Measurements from ENCODE around the gene CCDC74A.
A peak's percentile ranks its signal among the peaks of the same experiment; 100 is the strongest.
"Not testable (repeated sequence)": the region's sequence is repeated elsewhere in the genome, so short reads cannot be mapped to it uniquely, and the experiment has no call there.

CCDC74A gene

GRCh38 chr2:131527131-131528001 lies at the start of gene CCDC74A:
TSS of gene CCDC74A (plus strand) at chr2:131527888. CDS start at chr2:131527971, 83 bp downstream.
- DNase-seq (ENCODE audit: low spot score); H3K9me3 ChIP-seq (ENCODE audit: severe bottlenecking); H3K36me3 ChIP-seq (ENCODE audit: low read depth); H3K27me3 ChIP-seq (ENCODE audit: insufficient read depth, poor library complexity, severe bottlenecking); H3K27ac ChIP-seq (ENCODE audit: poor library complexity, severe bottlenecking); H3K4me1 ChIP-seq (ENCODE audit: insufficient read depth, poor library complexity, severe bottlenecking): not testable (repeated sequence)
- ATAC-seq (ENCODE audit: low read depth), result peak; percentile 78
- peak within 1 kb of the TSS; percentile 26 for H3K4me3 ChIP-seq (ENCODE audit: severe bottlenecking)

GRCh38 chr2:131478074-131478849 lies 49.4 kb upstream of the CCDC74A start:
- not testable (repeated sequence) for H3K36me3 ChIP-seq (ENCODE audit: low read depth); H3K9me3 ChIP-seq (ENCODE audit: severe bottlenecking); H3K27me3 ChIP-seq (ENCODE audit: insufficient read depth, poor library complexity, severe bottlenecking); DNase-seq (ENCODE audit: low spot score); H3K27ac ChIP-seq (ENCODE audit: poor library complexity, severe bottlenecking); H3K4me1 ChIP-seq (ENCODE audit: insufficient read depth, poor library complexity, severe bottlenecking); H3K4me3 ChIP-seq (ENCODE audit: severe bottlenecking); ATAC-seq (ENCODE audit: low read depth)

GRCh38 chr2:131478850-131479461 lies 48.7 kb upstream of the CCDC74A start:
- not testable (repeated sequence) for H3K9me3 ChIP-seq (ENCODE audit: severe bottlenecking); H3K4me1 ChIP-seq (ENCODE audit: insufficient read depth, poor library complexity, severe bottlenecking); ATAC-seq (ENCODE audit: low read depth); H3K4me3 ChIP-seq (ENCODE audit: severe bottlenecking); DNase-seq (ENCODE audit: low spot score); H3K36me3 ChIP-seq (ENCODE audit: low read depth); H3K27ac ChIP-seq (ENCODE audit: poor library complexity, severe bottlenecking); H3K27me3 ChIP-seq (ENCODE audit: insufficient read depth, poor library complexity, severe bottlenecking)

GRCh38 chr2:131480351-131480750 lies 47.3 kb upstream of the CCDC74A start:
- not testable (repeated sequence) for H3K27ac ChIP-seq (ENCODE audit: poor library complexity, severe bottlenecking); H3K36me3 ChIP-seq (ENCODE audit: low read depth); ATAC-seq (ENCODE audit: low read depth); H3K4me1 ChIP-seq (ENCODE audit: insufficient read depth, poor library complexity, severe bottlenecking); H3K4me3 ChIP-seq (ENCODE audit: severe bottlenecking); DNase-seq (ENCODE audit: low spot score); H3K9me3 ChIP-seq (ENCODE audit: severe bottlenecking); H3K27me3 ChIP-seq (ENCODE audit: insufficient read depth, poor library complexity, severe bottlenecking)

GRCh38 chr2:131482506-131483155 lies 45.1 kb upstream of the CCDC74A start:
- H3K27me3 ChIP-seq (ENCODE audit: insufficient read depth, poor library complexity, severe bottlenecking), result not testable (repeated sequence)

GRCh38 chr2:131483981-131484820 lies 43.5 kb upstream of the CCDC74A start:
- not testable (repeated sequence) for H3K4me3 ChIP-seq (ENCODE audit: severe bottlenecking); H3K27ac ChIP-seq (ENCODE audit: poor library complexity, severe bottlenecking); DNase-seq (ENCODE audit: low spot score); H3K9me3 ChIP-seq (ENCODE audit: severe bottlenecking); H3K4me1 ChIP-seq (ENCODE audit: insufficient read depth, poor library complexity, severe bottlenecking); H3K27me3 ChIP-seq (ENCODE audit: insufficient read depth, poor library complexity, severe bottlenecking); ATAC-seq (ENCODE audit: low read depth); H3K36me3 ChIP-seq (ENCODE audit: low read depth)

More at GRCh38 chr2:131482506-131483155, 45.1 kb upstream of the CCDC74A start:
- H3K36me3 ChIP-seq (ENCODE audit: low read depth); H3K27ac ChIP-seq (ENCODE audit: poor library complexity, severe bottlenecking); ATAC-seq (ENCODE audit: low read depth); DNase-seq (ENCODE audit: low spot score); H3K4me1 ChIP-seq (ENCODE audit: insufficient read depth, poor library complexity, severe bottlenecking); H3K9me3 ChIP-seq (ENCODE audit: severe bottlenecking); H3K4me3 ChIP-seq (ENCODE audit: severe bottlenecking): not testable (repeated sequence)

GRCh38 chr2:131484906-131485460 lies 42.7 kb upstream of the CCDC74A start:
- ATAC-seq (ENCODE audit: low read depth); H3K36me3 ChIP-seq (ENCODE audit: low read depth); H3K27me3 ChIP-seq (ENCODE audit: insufficient read depth, poor library complexity, severe bottlenecking); H3K4me1 ChIP-seq (ENCODE audit: insufficient read depth, poor library complexity, severe bottlenecking); H3K27ac ChIP-seq (ENCODE audit: poor library complexity, severe bottlenecking); H3K4me3 ChIP-seq (ENCODE audit: severe bottlenecking); DNase-seq (ENCODE audit: low spot score); H3K9me3 ChIP-seq (ENCODE audit: severe bottlenecking): not testable (repeated sequence)

- H3K9me3 ChIP-seq (ENCODE audit: severe bottlenecking); ATAC-seq (ENCODE audit: low read depth); DNase-seq (ENCODE audit: low spot score); H3K27ac ChIP-seq (ENCODE audit: poor library complexity, severe bottlenecking); H3K27me3 ChIP-seq (ENCODE audit: insufficient read depth, poor library complexity, severe bottlenecking); H3K4me1 ChIP-seq (ENCODE audit: insufficient read depth, poor library complexity, severe bottlenecking); H3K4me3 ChIP-seq (ENCODE audit: severe bottlenecking); H3K36me3 ChIP-seq (ENCODE audit: low read depth): not testable (repeated sequence)
Observed at GRCh38 chr2:131486201-131486902, 41.3 kb upstream of the CCDC74A start.

Data from RWPE2 (cell line).